DOHH2 (cell line): ENCODE measurements around the gene HSDL1.

Experiments used
- H3F3A ChIP-seq: fragments of 200-600 bp; sonication (generic), shearing (Covaris generic); 2 replicates; pipeline ENCODE4 v1.6.0; 2016; ENCODE audit warnings: antibody characterized with exemption, mild to moderate bottlenecking; ENCODE audit not compliant: control insufficient read depth, insufficient read depth
- H3K27ac ChIP-seq: fragments of 200-600 bp; sonication (generic); 2 replicates; pipeline ENCODE4 v1.5.1; 2014; ENCODE audit warnings: low read depth, mild to moderate bottlenecking, low read length, moderate library complexity
- H3K27me3 ChIP-seq: fragments of 200-600 bp; sonication (generic); 2 replicates; pipeline ENCODE4 v1.6.1; 2014; ENCODE audit warnings: mild to moderate bottlenecking, low read length, mixed read lengths; ENCODE audit not compliant: control insufficient read depth
- H3K36me3 ChIP-seq: fragments of 200-600 bp; sonication (generic); 2 replicates; pipeline ENCODE4 v1.6.1; 2014; ENCODE audit warnings: mild to moderate bottlenecking, low read length, moderate library complexity, mixed read lengths; ENCODE audit not compliant: control insufficient read depth
- H3K4me1 ChIP-seq: fragments of 200-600 bp; sonication (generic); 2 replicates; pipeline ENCODE4 v1.6.1; 2014; ENCODE audit warnings: mild to moderate bottlenecking, low read length, mixed read lengths; ENCODE audit not compliant: control insufficient read depth
- H3K4me2 ChIP-seq: fragments of 200-600 bp; sonication (generic); 2 replicates; pipeline ENCODE4 v1.6.0; 2014; ENCODE audit warnings: mild to moderate bottlenecking, low read length, moderate library complexity
- H3K4me3 ChIP-seq: fragments of 200-600 bp; sonication (generic); 2 replicates; pipeline ENCODE4 v1.5.1; 2014; ENCODE audit warnings: mild to moderate bottlenecking, low read length, mixed read lengths
- H3K79me2 ChIP-seq: fragments of 200-600 bp; sonication (generic); 2 replicates; pipeline ENCODE4 v1.6.1; 2014; ENCODE audit warnings: mild to moderate bottlenecking, low read length, mixed read lengths; ENCODE audit not compliant: control insufficient read depth
- H3K9me2 ChIP-seq: fragments of 200-600 bp; sonication (generic); replicated peaks from 2 replicates; pipeline ENCODE4 v1.6.1; 2014; ENCODE audit warnings: mild to moderate bottlenecking, low read length, mixed read lengths; ENCODE audit not compliant: control insufficient read depth
- H3K9me3 ChIP-seq: fragments of 200-600 bp; sonication (generic); 2 replicates; pipeline ENCODE4 v1.6.1; 2014; ENCODE audit warnings: antibody characterized with exemption, low read length, mixed read lengths; ENCODE audit not compliant: control insufficient read depth, insufficient read depth
- H4K20me1 ChIP-seq: fragments of 200-600 bp; sonication (generic); 2 replicates; pipeline ENCODE4 v1.6.0; 2014; ENCODE audit warnings: low read depth, mild to moderate bottlenecking, antibody characterized with exemption, low read length, moderate library complexity; ENCODE audit not compliant: control insufficient read depth, insufficient read depth
- EZH2phosphoT487 ChIP-seq: fragments of 200-600 bp; sonication (generic); IDR thresholded peaks from 2 replicates; pipeline ENCODE4 v1.6.1; 2017; ENCODE audit warnings: borderline replicate concordance, mild to moderate bottlenecking, antibody characterized with exemption, low read length, moderate library complexity, mixed read lengths
- TF ChIP-seq, protein P1 (sequence below): fragments of 200-600 bp; sonication (generic); IDR thresholded peaks from one replicate; pipeline ENCODE4 v1.5.1; 2014; ENCODE audit warnings: antibody characterized with exemption, mild to moderate bottlenecking, low read depth, low read length; ENCODE audit not compliant: poor library complexity, severe bottlenecking

HSDL1 gene

GRCh38 chr16:84136331-84137125 is 8.4 kb downstream of the HSDL1 start:
- H3K4me3 ChIP-seq = no peak overlapping the region
- H3F3A ChIP-seq = no peaks in the 10 kb centered on the region
- no peaks in the 10 kb centered on the region for H3K27me3 ChIP-seq
- H3K79me2 ChIP-seq = peaks cover 38% of the 10 kb centered on the region
- no peaks in the 10 kb centered on the region for H4K20me1 ChIP-seq
- H3K27ac ChIP-seq = no peak overlapping the region
- no peak overlapping the region for H3K4me2 ChIP-seq
- H3K4me1 ChIP-seq = peaks cover 20% of the 10 kb centered on the region
- H3K36me3 ChIP-seq = 0 out of 2 replicates have a peak, but pooled peaks cover 3% of the 10 kb centered on the region
- no peaks in the 10 kb centered on the region for H3K9me3 ChIP-seq
- no peaks in the 10 kb centered on the region for H3K9me2 ChIP-seq
- TF ChIP-seq EZH2phosphoT487 = no peak
- TF ChIP-seq, protein P1, sequence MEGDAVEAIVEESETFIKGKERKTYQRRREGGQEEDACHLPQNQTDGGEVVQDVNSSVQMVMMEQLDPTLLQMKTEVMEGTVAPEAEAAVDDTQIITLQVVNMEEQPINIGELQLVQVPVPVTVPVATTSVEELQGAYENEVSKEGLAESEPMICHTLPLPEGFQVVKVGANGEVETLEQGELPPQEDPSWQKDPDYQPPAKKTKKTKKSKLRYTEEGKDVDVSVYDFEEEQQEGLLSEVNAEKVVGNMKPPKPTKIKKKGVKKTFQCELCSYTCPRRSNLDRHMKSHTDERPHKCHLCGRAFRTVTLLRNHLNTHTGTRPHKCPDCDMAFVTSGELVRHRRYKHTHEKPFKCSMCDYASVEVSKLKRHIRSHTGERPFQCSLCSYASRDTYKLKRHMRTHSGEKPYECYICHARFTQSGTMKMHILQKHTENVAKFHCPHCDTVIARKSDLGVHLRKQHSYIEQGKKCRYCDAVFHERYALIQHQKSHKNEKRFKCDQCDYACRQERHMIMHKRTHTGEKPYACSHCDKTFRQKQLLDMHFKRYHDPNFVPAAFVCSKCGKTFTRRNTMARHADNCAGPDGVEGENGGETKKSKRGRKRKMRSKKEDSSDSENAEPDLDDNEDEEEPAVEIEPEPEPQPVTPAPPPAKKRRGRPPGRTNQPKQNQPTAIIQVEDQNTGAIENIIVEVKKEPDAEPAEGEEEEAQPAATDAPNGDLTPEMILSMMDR = no peak

DNA sequence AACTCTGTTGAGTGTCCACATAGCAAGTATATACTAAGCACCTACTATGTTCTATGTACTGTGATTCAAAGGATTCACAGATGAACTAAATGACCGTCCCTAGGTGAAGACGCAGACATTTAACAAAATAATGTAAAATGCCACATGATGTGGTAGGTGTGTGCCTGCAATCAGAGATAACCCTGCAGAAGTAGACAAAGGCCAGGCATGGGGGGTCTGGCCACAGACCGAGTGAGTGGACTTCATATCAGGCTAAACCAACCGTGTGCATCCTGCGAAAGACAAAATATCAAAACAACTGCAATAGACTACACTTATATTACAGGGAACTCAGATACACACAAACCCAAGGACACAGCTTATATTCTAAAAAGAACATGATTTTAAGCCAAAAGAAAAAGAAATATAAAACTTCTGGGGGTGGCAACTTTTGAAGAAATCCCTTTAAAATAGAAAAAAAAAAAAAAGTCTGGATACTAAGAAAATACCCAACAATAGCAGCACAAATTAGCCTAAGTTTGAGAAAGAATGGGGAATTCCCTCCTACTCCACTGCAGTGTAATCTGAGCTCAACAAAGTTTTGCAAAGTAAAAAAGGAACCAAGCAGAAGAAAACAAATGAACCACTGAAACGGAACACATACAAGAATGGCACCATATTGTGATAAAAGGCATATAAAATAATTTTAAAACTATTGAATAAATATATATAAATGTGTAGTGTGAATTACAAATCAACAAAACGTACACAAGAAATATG is 12.3 kb downstream of the HSDL1 start:
- Histone ChIP-seq H4K20me1 (no peaks in the 10 kb centered on the region), H3K36me3 (peaks cover 15% of the 10 kb centered on the region; the same call in 1 of the 2 replicates), H3K4me2 (peak overlapping the region; percentile 46), H3K9me3 (no peaks in the 10 kb centered on the region), H3K27me3 (no peaks in the 10 kb centered on the region), H3K4me1 (peaks cover 15% of the 10 kb centered on the region), H3K27ac (peak overlapping the region; percentile 34; the same call in 1 of the 2 replicates), H3K9me2 (no peaks in the 10 kb centered on the region), H3K4me3 (peak overlapping the region; percentile 42), H3F3A (no peaks in the 10 kb centered on the region), H3K79me2 (peaks cover 19% of the 10 kb centered on the region)
- TF ChIP-seq, protein P1 = no peak
- TF ChIP-seq EZH2phosphoT487 = no peak

- H3F3A ChIP-seq = peaks cover 3% of the 10 kb centered on the region; the same call in 1 of the 2 replicates
- TF ChIP-seq EZH2phosphoT487 = no peak
- TF ChIP-seq, protein P1 = no peak
- no peak overlapping the region for H3K27ac ChIP-seq
- no peaks in the 10 kb centered on the region for H3K27me3 ChIP-seq
- H3K9me3 ChIP-seq = no peaks in the 10 kb centered on the region
- H4K20me1 ChIP-seq = no peaks in the 10 kb centered on the region
- H3K9me2 ChIP-seq = no peaks in the 10 kb centered on the region
- no peak overlapping the region for H3K4me2 ChIP-seq
- peaks cover 15% of the 10 kb centered on the region; the same call in 1 of the 2 replicates for H3K36me3 ChIP-seq
- H3K4me3 ChIP-seq = no peak overlapping the region
- H3K4me1 ChIP-seq = peaks cover 15% of the 10 kb centered on the region
- peaks cover 6% of the 10 kb centered on the region for H3K79me2 ChIP-seq
Measured at GRCh38 chr16:84131117-84131516, 13.9 kb downstream of the HSDL1 start.
